Measurements from ENCODE around the gene SPOPL.

Gene SPOPL

DNA sequence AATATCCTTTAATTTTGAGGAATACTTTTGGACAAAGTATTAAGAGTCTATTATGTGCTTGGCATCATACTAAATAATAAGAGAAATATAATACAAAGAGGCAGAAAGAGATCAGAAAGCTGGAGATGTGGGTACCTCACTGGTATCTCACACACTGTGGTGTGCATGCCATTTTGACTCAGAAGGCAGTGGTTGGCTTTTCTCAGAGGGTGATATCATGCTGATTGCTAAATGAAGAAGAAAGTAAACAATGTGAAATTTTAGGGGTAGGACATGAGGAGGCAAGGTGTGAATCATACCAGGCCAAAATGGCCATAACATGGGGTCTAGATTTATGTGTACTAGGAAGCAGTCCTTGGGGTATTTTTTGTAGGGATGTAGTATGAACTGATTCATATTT is 16.6 kb upstream of the SPOPL start:
- TF ChIP-seq, protein P1, sequence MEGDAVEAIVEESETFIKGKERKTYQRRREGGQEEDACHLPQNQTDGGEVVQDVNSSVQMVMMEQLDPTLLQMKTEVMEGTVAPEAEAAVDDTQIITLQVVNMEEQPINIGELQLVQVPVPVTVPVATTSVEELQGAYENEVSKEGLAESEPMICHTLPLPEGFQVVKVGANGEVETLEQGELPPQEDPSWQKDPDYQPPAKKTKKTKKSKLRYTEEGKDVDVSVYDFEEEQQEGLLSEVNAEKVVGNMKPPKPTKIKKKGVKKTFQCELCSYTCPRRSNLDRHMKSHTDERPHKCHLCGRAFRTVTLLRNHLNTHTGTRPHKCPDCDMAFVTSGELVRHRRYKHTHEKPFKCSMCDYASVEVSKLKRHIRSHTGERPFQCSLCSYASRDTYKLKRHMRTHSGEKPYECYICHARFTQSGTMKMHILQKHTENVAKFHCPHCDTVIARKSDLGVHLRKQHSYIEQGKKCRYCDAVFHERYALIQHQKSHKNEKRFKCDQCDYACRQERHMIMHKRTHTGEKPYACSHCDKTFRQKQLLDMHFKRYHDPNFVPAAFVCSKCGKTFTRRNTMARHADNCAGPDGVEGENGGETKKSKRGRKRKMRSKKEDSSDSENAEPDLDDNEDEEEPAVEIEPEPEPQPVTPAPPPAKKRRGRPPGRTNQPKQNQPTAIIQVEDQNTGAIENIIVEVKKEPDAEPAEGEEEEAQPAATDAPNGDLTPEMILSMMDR (IDR thresholded peaks at IDR 0.05; ENCODE audit: insufficient read depth, low read depth, low read length, missing control alignments) = no peak
- no peak overlapping the region for H3K4me3 ChIP-seq (ENCODE audit: low read depth, low read length)
- no peak for DNase-seq (ENCODE audit: low read depth)

DNA sequence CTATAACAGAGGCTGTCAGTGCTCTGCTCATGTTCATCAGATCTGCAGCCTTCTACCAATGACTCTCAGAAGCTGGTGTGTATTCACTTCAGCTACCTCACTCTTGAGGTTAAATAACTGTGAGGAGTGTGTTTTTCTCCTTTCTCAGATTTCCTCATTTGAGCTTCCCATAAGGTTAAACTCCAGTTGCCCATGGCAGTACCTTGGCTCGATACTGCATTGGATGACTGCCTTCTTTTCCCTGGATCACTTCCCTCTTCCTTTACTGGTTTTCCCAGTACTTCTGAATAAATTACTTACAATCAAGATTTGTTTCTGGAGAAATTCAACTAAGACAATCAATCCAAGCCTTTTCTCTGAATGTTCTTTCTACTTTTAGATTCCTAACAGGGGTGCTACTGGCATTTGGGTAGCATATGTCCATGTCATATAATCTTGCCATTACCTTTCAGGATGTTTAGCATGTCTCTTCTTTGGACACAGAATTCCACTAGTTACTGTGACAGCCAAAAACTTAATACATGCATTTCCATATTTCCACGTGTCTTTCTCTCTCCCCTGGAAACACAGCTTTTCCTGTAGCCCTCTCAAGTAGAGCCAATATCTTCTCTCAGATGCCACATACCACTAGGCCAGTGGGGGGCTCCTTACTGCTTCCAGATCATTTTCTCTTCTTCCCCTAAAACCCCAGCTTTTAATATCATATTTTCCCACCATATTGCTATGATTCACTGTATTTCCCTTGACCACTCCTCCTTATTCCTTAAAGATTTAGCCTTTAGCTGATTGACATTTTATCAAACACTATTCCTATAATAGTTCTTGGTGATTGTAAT is 15.0 kb upstream of the SPOPL start:
- DNase-seq (ENCODE audit: low read depth) = no peak
- H3K4me3 ChIP-seq (ENCODE audit: low read depth, low read length) = no peak overlapping the region
- TF ChIP-seq, protein P1 (IDR thresholded peaks at IDR 0.05; ENCODE audit: insufficient read depth, low read depth, low read length, missing control alignments) = no peak

DNA sequence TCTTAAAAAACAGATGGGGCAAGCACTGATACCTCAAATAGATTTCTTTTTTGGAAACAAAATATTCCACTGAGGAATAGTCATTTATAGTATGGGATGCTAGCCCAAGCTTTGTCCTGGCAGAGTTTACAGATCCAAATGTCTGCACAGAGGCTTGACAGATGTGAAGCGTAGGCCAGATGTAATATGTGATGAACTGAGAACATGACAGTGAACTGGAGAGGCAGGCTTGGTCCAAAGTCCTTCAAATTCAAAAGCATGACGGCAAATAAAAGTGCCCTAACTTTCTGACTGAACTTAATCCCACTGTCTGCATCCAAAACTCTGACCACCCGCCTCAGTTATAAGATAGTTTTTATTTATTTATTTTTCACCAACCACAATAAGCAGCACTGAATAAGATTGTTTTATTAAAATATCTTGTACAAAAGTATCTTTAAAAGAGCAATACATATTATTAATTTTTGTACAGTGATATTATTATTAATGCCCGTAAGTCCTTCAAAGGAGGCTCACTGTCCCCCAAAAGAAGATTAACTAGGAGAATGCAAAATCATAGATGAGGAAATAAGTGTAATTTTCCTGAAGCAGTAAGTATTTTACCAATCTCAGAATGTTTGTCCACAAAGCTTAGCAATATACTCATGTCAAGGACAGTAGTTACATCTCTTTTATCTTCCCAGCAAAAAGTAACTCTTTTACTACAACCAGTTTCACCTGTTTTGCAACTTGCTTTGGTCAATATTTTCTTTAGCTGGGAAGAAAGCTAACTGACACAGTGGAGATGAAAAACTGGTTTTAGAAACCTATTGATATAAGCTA is 10.7 kb upstream of the SPOPL start:
- TF ChIP-seq, protein P1 (IDR thresholded peaks at IDR 0.05; ENCODE audit: insufficient read depth, low read depth, low read length, missing control alignments) = no peak
- H3K4me3 ChIP-seq (ENCODE audit: low read depth, low read length) = no peak overlapping the region
- no peak for DNase-seq (ENCODE audit: low read depth)

DNA sequence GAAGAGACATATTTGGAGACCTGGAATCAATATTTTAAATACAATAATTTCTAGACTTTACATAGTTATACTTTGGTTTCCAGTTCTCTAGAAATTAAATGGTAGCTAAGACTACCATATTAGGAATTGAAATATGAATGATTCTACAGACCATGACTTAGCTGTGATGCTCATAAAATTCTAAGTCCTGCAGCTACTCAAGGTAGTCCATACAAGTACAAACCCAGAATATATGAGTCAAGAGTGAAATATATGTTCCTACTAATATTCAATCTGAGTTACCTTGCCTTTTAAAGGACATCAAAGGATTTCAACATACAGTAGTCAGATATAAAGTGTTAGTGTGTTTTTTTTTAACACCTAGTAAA is 10.1 kb upstream of the SPOPL start:
- TF ChIP-seq, protein P1 (IDR thresholded peaks at IDR 0.05; ENCODE audit: insufficient read depth, low read depth, low read length, missing control alignments) = no peak
- no peak for DNase-seq (ENCODE audit: low read depth)
- no peak overlapping the region for H3K4me3 ChIP-seq (ENCODE audit: low read depth, low read length)

DNA sequence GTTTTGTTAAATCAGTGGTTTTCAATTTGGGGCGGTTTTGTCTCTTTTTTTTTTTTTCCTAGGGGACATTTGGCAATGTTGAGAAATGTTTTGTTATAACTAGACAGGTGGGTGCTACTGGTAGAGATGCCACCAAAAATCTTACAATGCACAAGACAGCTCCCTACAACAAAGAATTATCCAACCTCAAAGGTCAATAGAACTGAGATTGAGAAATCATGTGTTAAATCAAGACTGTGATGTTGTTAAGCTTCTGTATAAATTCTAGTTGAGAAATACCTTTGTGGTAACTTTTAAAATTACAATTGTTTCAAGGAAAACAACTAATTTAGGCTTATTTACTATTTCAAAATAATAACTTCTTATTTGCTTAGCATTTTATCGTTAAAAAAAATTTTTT is 9.4 kb upstream of the SPOPL start:
- no peak overlapping the region for H3K4me3 ChIP-seq (ENCODE audit: low read depth, low read length)
- TF ChIP-seq, protein P1 (IDR thresholded peaks at IDR 0.05; ENCODE audit: insufficient read depth, low read depth, low read length, missing control alignments) = no peak
- DNase-seq (ENCODE audit: low read depth) = no peak

DNA sequence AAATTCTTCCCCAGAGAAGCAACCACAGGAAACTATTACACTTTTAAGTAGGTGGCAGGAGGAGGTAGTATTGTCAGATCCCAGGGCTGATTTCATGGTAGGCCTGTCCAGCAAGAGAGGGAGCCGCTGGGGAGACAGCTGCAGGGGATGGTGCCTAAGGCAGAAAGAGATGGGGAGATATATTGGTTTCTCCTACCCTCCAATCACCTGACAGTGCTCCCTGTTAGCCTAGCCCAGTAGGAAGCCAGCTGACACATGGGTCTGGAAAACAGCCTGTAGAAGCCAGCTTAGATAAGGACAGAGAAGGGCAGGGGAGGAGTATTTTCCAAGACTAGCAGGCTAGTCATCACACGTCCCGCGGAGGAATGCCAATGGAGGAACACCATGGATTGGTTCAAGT is 8.2 kb upstream of the SPOPL start:
- DNase-seq (ENCODE audit: low read depth) = no peak
- TF ChIP-seq, protein P1 (IDR thresholded peaks at IDR 0.05; ENCODE audit: insufficient read depth, low read depth, low read length, missing control alignments) = no peak

More for the DNA sequence above, 8.2 kb upstream of the SPOPL start:
- no peak overlapping the region for H3K4me3 ChIP-seq (ENCODE audit: low read depth, low read length)
